Measurements from ENCODE around the gene MEAF6. TPM values are rescaled to one million over a fixed set of nuclear protein-coding genes. Genes with fewer than 3 reads are reported as not detected.

Gene MEAF6
- total RNA-seq, 2 donors from 2014 or later, result 175 to 252 TPM

- 18% methylated on average over 3 of the region's 3 CpGs for WGBS
- no peak for DNase-seq (ENCODE audit: low spot score)
- H3K27me3 ChIP-seq (replicated peaks; ENCODE audit: insufficient read depth), result no peaks in the 10 kb centered on the region
- TF ChIP-seq CTCF (IDR thresholded peaks at IDR 0.05), result no peak
- TF ChIP-seq POLR2A (IDR thresholded peaks at IDR 0.05), result no peak
- TF ChIP-seq POLR2AphosphoS5 (IDR thresholded peaks at IDR 0.05), result no peak
- peak overlapping the region; percentile 89 to 94 for H3K4me3 ChIP-seq
- peaks cover 42 to 48% of the 10 kb centered on the region in 2 donors for H3K36me3 ChIP-seq
- no peaks in the 10 kb centered on the region for H3K9me3 ChIP-seq
- H3K27ac ChIP-seq, result peak overlapping the region; percentile 94 to 97
- intact Hi-C loops (cut with DNase I), result no loop called here
- peaks cover 31% of the 10 kb centered on the region for H3K4me1 ChIP-seq (replicated peaks)
Measured at GRCh38 chr1:37478890-37479254, 35.7 kb downstream of the MEAF6 start.

- H3K4me3 ChIP-seq, result peak overlapping the region; percentile 89 to 94
- peaks cover 30% of the 10 kb centered on the region for H3K4me1 ChIP-seq (replicated peaks)
- TF ChIP-seq POLR2AphosphoS5 (IDR thresholded peaks at IDR 0.05) (no peak), CTCF (IDR thresholded peaks at IDR 0.05) (no peak), POLR2A (IDR thresholded peaks at IDR 0.05) (no peak)
- no peaks in the 10 kb centered on the region for H3K9me3 ChIP-seq
- H3K27ac ChIP-seq, result peak overlapping the region; percentile 94 to 97
- intact Hi-C loops (cut with DNase I), result no loop called here
- H3K36me3 ChIP-seq, result peaks cover 39 to 47% of the 10 kb centered on the region in 2 donors
- H3K27me3 ChIP-seq (replicated peaks; ENCODE audit: insufficient read depth), result no peaks in the 10 kb centered on the region
- 83% methylated on average over 8 of the region's 8 CpGs for WGBS
- DNase-seq (ENCODE audit: low spot score), result no peak
Measured at GRCh38 chr1:37478451-37478881, 36.1 kb downstream of the MEAF6 start.

- peak overlapping the region; percentile 89 to 94 for H3K4me3 ChIP-seq
- intact Hi-C loops (cut with DNase I), result no loop called here
- H3K27me3 ChIP-seq (replicated peaks; ENCODE audit: insufficient read depth), result no peaks in the 10 kb centered on the region
- no peak for DNase-seq (ENCODE audit: low spot score)
- H3K36me3 ChIP-seq, result peaks cover 34 to 41% of the 10 kb centered on the region in 2 donors
- 89% methylated on average over 5 of the region's 5 CpGs for WGBS
- H3K9me3 ChIP-seq, result no peaks in the 10 kb centered on the region
- peaks cover 30% of the 10 kb centered on the region for H3K4me1 ChIP-seq (replicated peaks)
- TF ChIP-seq POLR2AphosphoS5 (IDR thresholded peaks at IDR 0.05) (no peak), CTCF (IDR thresholded peaks at IDR 0.05) (no peak), POLR2A (IDR thresholded peaks at IDR 0.05) (no peak)
- H3K27ac ChIP-seq, result peak overlapping the region; percentile 94 to 97
Measured at GRCh38 chr1:37477946-37478345, 36.6 kb downstream of the MEAF6 start.

- intact Hi-C loops (cut with DNase I), result no loop called here
- TF ChIP-seq CTCF (IDR thresholded peaks at IDR 0.05) (no peak), POLR2A (IDR thresholded peaks at IDR 0.05) (peak; percentile 64), POLR2AphosphoS5 (IDR thresholded peaks at IDR 0.05) (peak; percentile 56)
- Histone ChIP-seq H3K4me3 (peak overlapping the region; percentile 89 to 94), H3K27ac (peak overlapping the region; percentile 94 to 97), H3K27me3 (replicated peaks; ENCODE audit: insufficient read depth) (no peaks in the 10 kb centered on the region), H3K9me3 (no peaks in the 10 kb centered on the region), H3K36me3 (peaks cover 29 to 36% of the 10 kb centered on the region in 2 donors), H3K4me1 (replicated peaks) (peaks cover 33% of the 10 kb centered on the region)
- no peak for DNase-seq (ENCODE audit: low spot score)
- WGBS, result 10% methylated on average over 10 of the region's 10 CpGs
Measured at GRCh38 chr1:37477198-37477931, 37.2 kb downstream of the MEAF6 start.

All from prostate gland (tissue), 2 donors.